PC-3 (cell line): ENCODE measurements around the gene C16orf92. TPM values are rescaled to one million over a fixed set of nuclear protein-coding genes. Genes with fewer than 3 reads are reported as not detected.

ENCODE experiments used
- ATAC-seq: fragments of 200-7000 bp; cut with Tn5 transposase; 2 replicates; pipeline ENCODE4 v1.9.1; 2020; ENCODE audit warnings: mild to moderate bottlenecking, moderate library complexity
- BruUV-seq: library from RNA; stranded (reverse); fragments of 400-500 nt; replicated peaks from 2 replicates; lab custom pipeline; 2021; lab: Mats Ljungman, UMichigan
- CTCF ChIA-PET: fragments of 300-600 bp; sonication (Branson Sonifier 250); formaldehyde crosslinking; loops from one replicate; lab custom pipeline; 2022; ENCODE audit warnings: antibody characterized with exemption; lab: Charles Lee
- POLR2A ChIA-PET: fragments of 300-600 bp; sonication (Branson Sonifier 250); formaldehyde crosslinking; loops from one replicate; lab custom pipeline; 2022; ENCODE audit warnings: antibody characterized with exemption; ENCODE audit not compliant: unreplicated experiment; lab: Charles Lee
- DNase-seq: peaks from one replicate; pipeline ENCODE4 v3.0.0-alpha.2; 2015
- H2AFZ ChIP-seq: fragments of 300-600 bp; sonication (generic); 2 replicates; pipeline ENCODE4 v1.6.0; 2016; ENCODE audit warnings: antibody characterized with exemption, low read length
- H3F3A ChIP-seq: fragments of 300-600 bp; sonication (generic); one replicate; pipeline ENCODE4 v1.6.0; 2017; ENCODE audit warnings: antibody characterized with exemption, low read length, control low read depth, mild to moderate bottlenecking; ENCODE audit not compliant: unreplicated experiment
- H3K27ac ChIP-seq: fragments of 300-600 bp; sonication (generic); 2 replicates; pipeline ENCODE4 v1.5.1; 2016; ENCODE audit warnings: mild to moderate bottlenecking, low read length
- H3K27me3 ChIP-seq: fragments of 300-600 bp; sonication (generic); 2 replicates; pipeline ENCODE4 v1.6.1; 2016; ENCODE audit warnings: low read length, mixed read lengths
- H3K36me3 ChIP-seq: fragments of 300-600 bp; sonication (generic); 2 replicates; pipeline ENCODE4 v1.6.1; 2016; ENCODE audit warnings: low read depth, mixed run types, low read length, mixed read lengths
- H3K4me1 ChIP-seq: fragments of 300-600 bp; sonication (generic); 2 replicates; pipeline ENCODE4 v1.5.1; 2016; ENCODE audit warnings: low read length; ENCODE audit not compliant: insufficient read depth
- H3K4me2 ChIP-seq: fragments of 300-600 bp; sonication (generic); 2 replicates; pipeline ENCODE4 v1.6.0; 2016; ENCODE audit warnings: low read length
- H3K4me3 ChIP-seq: fragments of 300-600 bp; sonication (generic); 2 replicates; pipeline ENCODE4 v1.5.1; 2016; ENCODE audit warnings: mild to moderate bottlenecking, low read length, mixed read lengths
- H3K79me2 ChIP-seq: fragments of 300-600 bp; sonication (generic); 2 replicates; pipeline ENCODE4 v1.6.1; 2017; ENCODE audit warnings: low read length, mixed read lengths
- H3K9ac ChIP-seq: fragments of 300-600 bp; sonication (generic); 2 replicates; pipeline ENCODE4 v1.6.0; 2016; ENCODE audit warnings: mild to moderate bottlenecking, low read length
- H3K9me2 ChIP-seq: fragments of 300-600 bp; sonication (generic); replicated peaks from 2 replicates; pipeline ENCODE4 v1.6.1; 2016; ENCODE audit warnings: mixed run types, low read length, mixed read lengths
- H3K9me3 ChIP-seq: fragments of 300-600 bp; sonication (generic); 2 replicates; pipeline ENCODE4 v1.6.1; 2016; ENCODE audit warnings: low read length, mixed read lengths
- H4K20me1 ChIP-seq: fragments of 300-600 bp; sonication (generic); 2 replicates; pipeline ENCODE4 v1.6.1; 2016; ENCODE audit warnings: low read length, mixed read lengths
- CTCF ChIP-seq: fragments of 300-600 bp; sonication (generic); conservative IDR thresholded peaks from 2 replicates; pipeline ENCODE4 v1.5.1; 2017; ENCODE audit warnings: antibody characterized with exemption, low read depth, mild to moderate bottlenecking, low read length
- EZH2 ChIP-seq: fragments of 300-600 bp; sonication (generic); IDR thresholded peaks from one replicate; pipeline ENCODE4 v1.6.1; 2017; ENCODE audit warnings: antibody characterized with exemption, mild to moderate bottlenecking, low read length; ENCODE audit not compliant: unreplicated experiment
- EZH2phosphoT487 ChIP-seq: fragments of 300-600 bp; sonication (generic); IDR thresholded peaks from 2 replicates; pipeline ENCODE4 v1.6.1; 2018; ENCODE audit warnings: mild to moderate bottlenecking, antibody characterized with exemption, low read length, borderline replicate concordance
- intact Hi-C: fragments of 100-400 bp; cut with micrococcal nuclease; formaldehyde crosslinking; loops from 2 replicates; pipeline ENCODE4 v1.9.0; 2023
- total RNA-seq: library from RNA; depleted of rRNA; stranded (reverse); fragments of >200 nt; gene quantifications from 2 replicates; pipeline ENCODE4 v1.2.3, GENCODE V29; 2014

C16orf92 gene
- total RNA-seq, 1 experiment from 2014 or later, result not detected

- DNase-seq, result no peak
- Histone ChIP-seq H3K4me1 (peaks cover 29% of the 10 kb centered on the region), H3K9me3 (no peaks in the 10 kb centered on the region), H3K79me2 (peaks cover 69% of the 10 kb centered on the region), H3K27me3 (no peaks in the 10 kb centered on the region), H3K27ac (peak overlapping the region; percentile 78), H3K4me2 (peak overlapping the region; percentile 99), H4K20me1 (peaks cover 45% of the 10 kb centered on the region), H3K36me3 (peaks cover 55% of the 10 kb centered on the region), H3K9me2 (no peaks in the 10 kb centered on the region), H2AFZ (no peak overlapping the region), H3K4me3 (peak overlapping the region; percentile 99), H3F3A (no peaks in the 10 kb centered on the region), H3K9ac (peak overlapping the region; percentile 90)
- intact Hi-C loops, result no loop called here
- ChIA-PET POLR2A (no interaction called here), CTCF (no interaction called here)
- ATAC-seq, result no peak
- TF ChIP-seq EZH2phosphoT487 (no peak), CTCF (no peak), EZH2 (no peak)
- BruUV-seq, result no TSS peak
Observed at GRCh38 chr16:30066761-30067583, 44.0 kb downstream of the C16orf92 start.

- Histone ChIP-seq H3F3A (no peaks in the 10 kb centered on the region), H2AFZ (no peak overlapping the region), H3K27me3 (no peaks in the 10 kb centered on the region), H3K27ac (no peak overlapping the region), H3K4me3 (peak overlapping the region; percentile 99), H3K9me2 (no peaks in the 10 kb centered on the region), H3K36me3 (peaks cover 58% of the 10 kb centered on the region), H3K4me2 (peak overlapping the region; percentile 99), H3K9ac (peak overlapping the region; percentile 90; the same call in 1 of the 2 replicates), H3K79me2 (peaks cover 69% of the 10 kb centered on the region), H4K20me1 (peaks cover 45% of the 10 kb centered on the region), H3K9me3 (no peaks in the 10 kb centered on the region), H3K4me1 (peaks cover 29% of the 10 kb centered on the region)
- TF ChIP-seq EZH2, result no peak
- TF ChIP-seq CTCF, result no peak
- no peak for TF ChIP-seq EZH2phosphoT487
- intact Hi-C loops, result no loop called here
- ATAC-seq (no peak), DNase-seq (no peak)
- ChIA-PET POLR2A (no interaction called here), CTCF (interaction anchor here (0.6 kb wide), 1 partner anchor 25 kb away, joined by 3 read pairs; no protein-coding TSS in a partner anchor)
- no TSS peak for BruUV-seq
Observed at GRCh38 chr16:30067584-30067916, 44.6 kb downstream of the C16orf92 start.

DNA sequence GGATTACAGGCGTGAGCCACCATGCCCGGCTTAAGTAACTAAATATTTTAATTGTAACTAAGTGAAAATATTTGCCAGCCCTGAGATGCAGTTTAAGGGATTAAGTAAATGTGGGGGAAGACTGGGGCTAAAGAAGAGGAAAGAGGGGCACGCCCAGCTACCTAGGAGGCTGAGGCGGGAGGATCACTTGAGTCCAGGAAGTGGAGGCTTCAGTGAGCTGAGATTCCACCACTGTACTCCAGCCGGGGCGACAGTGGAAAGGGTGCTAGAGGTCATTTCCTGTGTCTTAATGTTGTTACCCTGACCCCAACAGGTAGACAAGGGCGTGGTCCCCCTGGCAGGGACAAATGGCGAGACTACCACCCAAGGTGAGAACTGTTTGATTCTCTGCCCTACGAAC, 45.3 kb downstream of the C16orf92 start:
- intact Hi-C loops, result no loop called here
- ATAC-seq, result no peak
- no TSS peak for BruUV-seq
- peaks cover 58% of the 10 kb centered on the region for H3K36me3 ChIP-seq
- peak overlapping the region; percentile 37; the same call in 1 of the 2 replicates for H3K4me3 ChIP-seq
- no peak overlapping the region for H2AFZ ChIP-seq
- no peak for TF ChIP-seq EZH2
- no peak for TF ChIP-seq EZH2phosphoT487
- no peak for TF ChIP-seq CTCF
- no peaks in the 10 kb centered on the region for H3K27me3 ChIP-seq
- peaks cover 29% of the 10 kb centered on the region for H3K4me1 ChIP-seq
- CTCF ChIA-PET, result no interaction called here
- no peaks in the 10 kb centered on the region for H3K9me3 ChIP-seq
- H3K9me2 ChIP-seq, result no peaks in the 10 kb centered on the region
- POLR2A ChIA-PET, result no interaction called here
- DNase-seq, result no peak
- H3F3A ChIP-seq, result no peaks in the 10 kb centered on the region
- H3K9ac ChIP-seq, result no peak overlapping the region
- H4K20me1 ChIP-seq, result peaks cover 45% of the 10 kb centered on the region
- no peak overlapping the region for H3K27ac ChIP-seq
- peaks cover 66% of the 10 kb centered on the region for H3K79me2 ChIP-seq
- peak overlapping the region; percentile 99 for H3K4me2 ChIP-seq
